T-helper 1 cell treated with Interleukin-12 subunit alpha and Interleukin-12 subunit beta and Interleukin-4 antibody, amounts not matched to agents 30 μg/mL and 1 μg/mL, for 36 hours (primary cell): ENCODE data around the gene EBLN1.

Source experiments
- H3K27ac Mint-ChIP-seq: one replicate; pipeline ENCODE4 v1.8.0; 2021; ENCODE audit warnings: mild to moderate bottlenecking, mixed read lengths
- H3K27me3 Mint-ChIP-seq: one replicate; pipeline ENCODE4 v1.8.0; 2021; ENCODE audit warnings: low read depth, mixed read lengths
- H3K36me3 Mint-ChIP-seq: one replicate; pipeline ENCODE4 v1.8.0; 2021; ENCODE audit warnings: low read depth, mixed read lengths
- H3K4me1 Mint-ChIP-seq: one replicate; pipeline ENCODE4 v1.8.0; 2021; ENCODE audit warnings: low read depth, mixed read lengths
- H3K4me3 Mint-ChIP-seq: one replicate; pipeline ENCODE4 v1.8.0; 2021; ENCODE audit warnings: mild to moderate bottlenecking, moderate library complexity, mixed read lengths
- H3K9me3 Mint-ChIP-seq: one replicate; pipeline ENCODE4 v1.8.0; 2021; ENCODE audit warnings: mixed read lengths

The EBLN1 gene

DNA sequence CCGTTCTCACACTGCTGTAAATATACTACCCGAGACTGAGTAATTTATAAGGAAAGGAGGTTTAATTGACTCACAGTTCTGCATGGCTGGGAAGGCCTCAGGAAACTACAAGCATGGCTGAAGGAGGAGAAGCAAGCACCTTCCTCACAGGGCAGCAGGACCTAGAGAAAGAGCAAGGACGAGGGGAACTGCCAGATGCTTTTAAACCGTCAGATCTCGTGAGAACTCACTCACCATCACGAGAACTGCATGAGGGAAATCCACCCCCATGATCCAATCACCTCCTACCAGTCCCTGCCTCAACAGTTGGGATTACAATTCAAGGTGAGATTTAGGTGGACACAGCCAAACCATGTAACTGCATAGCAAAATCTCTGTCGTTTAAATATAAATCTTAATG is at the start of gene EBLN1:
Gene EBLN1 (minus strand): TSS at position 174 of the 400 bp plus-strand sequence. CDS start 8,032 bp downstream, outside the sequence.
- H3K27ac Mint-ChIP-seq = no peak within 1 kb of the TSS
- H3K4me3 Mint-ChIP-seq = no peak within 1 kb of the TSS
- no peaks in the 10 kb centered on the region for H3K36me3 Mint-ChIP-seq
- H3K27me3 Mint-ChIP-seq = peaks cover 3% of the 10 kb centered on the region
- H3K9me3 Mint-ChIP-seq = peaks cover under 1% of the 10 kb centered on the region
- H3K4me1 Mint-ChIP-seq = peaks cover 8% of the 10 kb centered on the region

DNA sequence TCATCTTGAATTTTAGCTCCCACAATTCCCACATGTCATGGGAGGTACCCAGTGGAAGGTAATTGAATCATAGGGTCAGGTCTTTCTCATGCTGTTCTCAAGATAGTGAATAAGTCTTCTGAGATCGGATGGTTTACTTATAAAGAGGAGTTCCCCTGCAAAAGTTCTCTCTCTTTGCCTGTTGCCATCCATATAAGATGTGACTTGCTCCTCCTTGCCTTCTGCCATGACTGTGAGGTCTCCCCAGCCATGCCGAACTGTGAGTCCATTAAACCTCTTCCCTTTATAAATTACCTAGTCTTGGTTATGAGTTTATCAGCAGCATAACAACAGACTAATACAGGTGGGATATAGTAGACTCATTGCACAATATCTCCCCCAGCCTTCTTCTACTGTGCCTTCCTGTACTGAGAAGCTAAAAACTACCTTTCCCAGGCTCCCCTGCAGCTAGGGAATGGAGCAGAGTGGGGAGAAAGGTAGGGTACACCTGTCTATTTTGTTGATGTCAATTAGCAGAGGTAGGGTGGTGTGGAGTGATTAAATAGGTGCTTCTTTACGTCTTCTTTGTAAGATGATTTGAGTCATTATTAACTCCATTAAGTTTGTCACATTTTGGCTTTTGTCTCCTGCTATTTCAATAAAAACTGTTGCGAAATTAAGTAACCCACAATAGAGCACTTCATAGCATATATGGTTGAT is 48.2 kb upstream of the EBLN1 start:
- peaks cover 4% of the 10 kb centered on the region for H3K9me3 Mint-ChIP-seq
- no peaks in the 10 kb centered on the region for H3K4me1 Mint-ChIP-seq
- peaks cover 25% of the 10 kb centered on the region for H3K27me3 Mint-ChIP-seq
- H3K36me3 Mint-ChIP-seq = no peaks in the 10 kb centered on the region
- no peak overlapping the region for H3K27ac Mint-ChIP-seq
- H3K4me3 Mint-ChIP-seq = no peak overlapping the region

DNA sequence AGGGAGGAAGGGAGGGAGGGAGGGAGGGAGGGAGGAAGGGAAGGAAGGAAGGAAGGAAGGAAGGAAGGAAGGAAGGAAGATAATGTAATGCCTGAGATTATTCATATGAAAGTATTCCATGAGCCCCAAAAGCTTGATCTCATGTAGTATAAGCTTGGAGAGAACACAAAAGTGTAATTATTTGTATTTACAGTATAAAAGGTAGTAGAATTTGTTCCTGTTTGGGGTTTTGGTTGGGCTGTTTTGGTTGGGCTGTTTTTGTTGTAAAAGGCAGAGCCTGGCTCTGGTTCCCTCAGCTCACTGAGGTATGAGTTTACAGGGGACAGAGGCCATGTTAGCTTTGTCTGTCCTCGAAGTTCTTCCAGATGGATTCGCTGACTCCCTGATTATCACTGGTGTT is 45.3 kb upstream of the EBLN1 start:
- H3K27ac Mint-ChIP-seq = no peak overlapping the region
- peaks cover 30% of the 10 kb centered on the region for H3K27me3 Mint-ChIP-seq
- no peak overlapping the region for H3K4me3 Mint-ChIP-seq
- no peaks in the 10 kb centered on the region for H3K36me3 Mint-ChIP-seq
- no peaks in the 10 kb centered on the region for H3K4me1 Mint-ChIP-seq
- H3K9me3 Mint-ChIP-seq = peaks cover 4% of the 10 kb centered on the region

DNA sequence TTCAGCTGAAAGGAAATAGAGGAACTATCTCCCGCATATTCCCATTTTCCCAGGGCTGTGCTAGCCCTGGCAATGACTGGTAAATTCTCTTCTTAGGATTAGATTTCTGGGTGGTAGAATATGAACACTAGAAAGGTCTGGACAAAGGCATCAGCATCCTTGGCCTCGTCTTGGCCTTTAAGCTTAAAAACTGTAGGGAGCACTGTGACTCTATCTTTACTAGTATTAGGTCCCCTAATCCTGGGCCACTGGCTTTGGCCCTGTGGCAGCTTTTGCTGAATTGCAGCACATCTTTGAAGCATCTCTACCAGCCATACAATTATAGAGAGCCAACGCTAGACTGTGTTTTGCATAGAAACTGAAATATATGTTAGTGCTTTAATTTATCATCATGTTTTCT is 41.5 kb upstream of the EBLN1 start:
- H3K4me3 Mint-ChIP-seq = no peak overlapping the region
- H3K27ac Mint-ChIP-seq = no peak overlapping the region
- no peaks in the 10 kb centered on the region for H3K4me1 Mint-ChIP-seq

DNA sequence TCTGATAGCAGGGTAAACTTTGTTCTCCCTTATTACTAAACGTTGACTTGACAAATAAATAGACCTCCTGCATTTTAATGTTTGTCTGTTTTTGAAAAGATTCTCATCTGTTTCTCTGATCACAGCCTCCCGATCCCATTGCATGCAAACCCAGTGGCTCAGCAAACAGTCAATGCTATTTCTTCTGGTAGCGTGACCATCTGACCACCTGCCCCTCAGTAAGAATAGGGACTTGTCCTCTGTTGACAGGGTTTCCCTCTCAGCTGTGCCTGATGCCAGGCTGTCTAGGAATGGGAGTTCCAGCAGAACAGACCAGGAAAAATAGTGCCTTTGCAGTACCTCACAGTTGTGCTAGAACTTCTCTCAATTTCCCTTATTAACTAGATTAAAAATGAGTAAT is 40.7 kb upstream of the EBLN1 start:
- H3K4me1 Mint-ChIP-seq = peaks cover 3% of the 10 kb centered on the region
- no peaks in the 10 kb centered on the region for H3K9me3 Mint-ChIP-seq
- peaks cover 40% of the 10 kb centered on the region for H3K27me3 Mint-ChIP-seq
- no peak overlapping the region for H3K4me3 Mint-ChIP-seq
- no peak overlapping the region for H3K27ac Mint-ChIP-seq
- peaks cover 2% of the 10 kb centered on the region for H3K36me3 Mint-ChIP-seq

More for the DNA sequence above, 41.5 kb upstream of the EBLN1 start:
- no peaks in the 10 kb centered on the region for H3K9me3 Mint-ChIP-seq
- H3K36me3 Mint-ChIP-seq = no peaks in the 10 kb centered on the region
- peaks cover 35% of the 10 kb centered on the region for H3K27me3 Mint-ChIP-seq

DNA sequence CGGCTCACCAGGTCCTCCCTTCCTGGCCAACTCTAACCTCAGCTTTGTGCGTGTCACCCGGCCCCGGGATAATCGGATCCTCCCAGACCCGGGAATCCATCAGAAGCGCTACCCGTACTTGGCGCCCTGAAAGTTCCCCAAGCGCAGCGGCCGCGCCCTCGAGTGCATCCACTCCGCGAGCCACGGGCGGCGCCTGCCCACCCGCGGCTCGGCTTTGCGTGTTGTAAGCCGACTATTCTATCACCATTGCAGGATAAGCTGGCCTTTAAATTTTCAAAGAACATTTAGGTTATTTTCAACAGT is 35.7 kb upstream of the EBLN1 start:
- peaks cover 30% of the 10 kb centered on the region for H3K27me3 Mint-ChIP-seq
- no peaks in the 10 kb centered on the region for H3K9me3 Mint-ChIP-seq
- H3K27ac Mint-ChIP-seq = peak overlapping the region; percentile 95
- H3K4me3 Mint-ChIP-seq = peak overlapping the region; percentile 87
- H3K36me3 Mint-ChIP-seq = peaks cover 2% of the 10 kb centered on the region
- H3K4me1 Mint-ChIP-seq = peaks cover 16% of the 10 kb centered on the region

DNA sequence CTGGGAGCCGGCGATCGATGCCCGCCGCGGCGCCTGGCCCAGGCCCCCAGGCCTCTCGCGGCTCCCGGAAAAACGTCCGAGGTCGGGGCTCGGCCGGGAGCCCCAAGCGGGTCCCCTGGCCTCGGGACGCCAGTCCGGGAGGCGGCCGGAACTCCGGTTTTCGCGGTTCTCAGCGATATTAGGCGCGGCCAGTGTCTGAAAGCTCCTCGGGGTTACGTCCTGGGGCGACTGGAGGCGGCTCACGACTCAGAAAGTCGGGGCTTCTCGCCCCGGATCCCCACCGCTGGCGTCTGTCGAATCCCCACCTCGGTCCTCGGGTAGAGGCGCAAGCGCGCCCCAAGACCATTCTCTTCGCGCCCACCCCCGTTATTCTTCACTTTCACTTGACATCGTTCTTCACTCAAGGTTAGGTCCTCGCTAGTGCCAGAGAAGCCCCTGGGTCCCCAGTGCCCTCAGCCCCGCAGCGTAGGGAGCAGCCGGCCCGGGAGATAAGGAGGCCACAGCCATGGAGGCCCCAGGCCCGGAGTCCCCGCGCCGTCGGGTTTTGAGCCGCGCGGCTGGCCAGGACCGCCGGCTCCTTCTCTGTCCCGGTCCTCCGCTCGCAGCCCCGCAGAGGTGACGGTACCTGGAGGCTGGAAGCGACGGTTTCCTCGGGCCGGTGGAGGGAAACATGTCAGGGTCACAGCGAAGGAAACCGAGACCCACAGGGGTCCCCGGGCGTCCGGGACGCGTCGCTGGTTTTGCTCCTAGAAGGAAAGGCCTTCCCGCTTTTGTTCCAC is 35.2 kb upstream of the EBLN1 start:
- Mint-ChIP-seq H3K4me1 (peaks cover 16% of the 10 kb centered on the region), H3K27ac (peak overlapping the region; percentile 95), H3K9me3 (no peaks in the 10 kb centered on the region), H3K36me3 (peaks cover 2% of the 10 kb centered on the region), H3K4me3 (peak overlapping the region; percentile 87), H3K27me3 (peaks cover 26% of the 10 kb centered on the region)

DNA sequence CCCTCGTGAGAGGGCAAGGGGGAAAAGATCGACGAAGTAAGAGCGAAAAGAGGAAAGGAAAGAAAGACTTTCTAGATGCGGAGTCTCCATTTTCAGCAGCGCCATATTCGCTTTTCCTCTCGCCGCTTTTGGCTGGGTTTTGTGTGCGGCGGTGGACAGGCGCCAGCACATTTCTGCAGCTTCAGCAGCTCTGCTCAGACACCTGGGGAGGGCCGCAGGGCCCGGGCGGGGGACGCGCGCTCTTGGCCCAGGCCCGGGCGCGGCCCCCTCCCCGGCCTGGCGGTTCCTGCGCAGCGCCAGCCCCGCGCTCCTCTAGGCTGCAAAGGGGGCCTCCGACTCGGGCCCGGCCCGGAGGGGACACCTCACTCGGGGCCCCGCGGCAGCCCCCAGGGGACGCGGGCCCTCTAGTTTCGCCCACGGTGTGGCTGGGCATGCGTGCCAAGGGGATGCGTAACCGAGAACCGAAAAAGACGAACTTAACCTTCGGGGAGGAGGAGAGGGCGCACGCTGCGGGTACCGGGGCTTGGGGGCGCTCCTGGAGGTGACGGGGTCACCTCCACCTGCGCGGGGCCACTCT is 34.5 kb upstream of the EBLN1 start:
- Mint-ChIP-seq H3K27me3 (peaks cover 26% of the 10 kb centered on the region), H3K9me3 (no peaks in the 10 kb centered on the region), H3K27ac (peak overlapping the region; percentile 98), H3K36me3 (peaks cover 2% of the 10 kb centered on the region), H3K4me1 (peaks cover 21% of the 10 kb centered on the region), H3K4me3 (peak overlapping the region; percentile 93)

DNA sequence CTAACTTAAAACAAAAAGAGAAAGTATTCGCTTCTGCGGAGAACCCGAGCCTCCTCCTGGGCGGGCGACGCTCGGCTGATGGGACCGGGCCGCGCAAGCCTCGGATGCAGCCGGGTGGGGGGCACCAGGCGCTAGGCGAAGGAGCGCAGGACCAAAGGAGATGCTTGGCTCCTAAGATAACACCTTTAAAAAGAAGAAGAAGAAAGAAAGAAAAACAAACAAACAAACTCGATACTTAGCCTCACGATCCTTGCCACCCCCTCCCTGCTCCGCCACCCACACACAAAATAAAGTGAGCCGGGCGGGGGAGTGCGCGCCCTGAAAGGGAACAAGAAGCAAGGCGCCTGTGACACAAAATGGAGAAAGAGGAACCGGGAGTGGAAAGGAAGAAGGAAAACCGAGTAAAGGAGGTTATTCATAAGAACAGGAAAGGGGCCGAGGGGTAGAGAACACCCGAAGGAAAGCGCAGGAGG is 34.0 kb upstream of the EBLN1 start:
- Mint-ChIP-seq H3K9me3 (no peaks in the 10 kb centered on the region), H3K4me3 (peak overlapping the region; percentile 93), H3K4me1 (peaks cover 26% of the 10 kb centered on the region), H3K27me3 (peaks cover 21% of the 10 kb centered on the region), H3K36me3 (peaks cover 4% of the 10 kb centered on the region), H3K27ac (peak overlapping the region; percentile 98)

DNA sequence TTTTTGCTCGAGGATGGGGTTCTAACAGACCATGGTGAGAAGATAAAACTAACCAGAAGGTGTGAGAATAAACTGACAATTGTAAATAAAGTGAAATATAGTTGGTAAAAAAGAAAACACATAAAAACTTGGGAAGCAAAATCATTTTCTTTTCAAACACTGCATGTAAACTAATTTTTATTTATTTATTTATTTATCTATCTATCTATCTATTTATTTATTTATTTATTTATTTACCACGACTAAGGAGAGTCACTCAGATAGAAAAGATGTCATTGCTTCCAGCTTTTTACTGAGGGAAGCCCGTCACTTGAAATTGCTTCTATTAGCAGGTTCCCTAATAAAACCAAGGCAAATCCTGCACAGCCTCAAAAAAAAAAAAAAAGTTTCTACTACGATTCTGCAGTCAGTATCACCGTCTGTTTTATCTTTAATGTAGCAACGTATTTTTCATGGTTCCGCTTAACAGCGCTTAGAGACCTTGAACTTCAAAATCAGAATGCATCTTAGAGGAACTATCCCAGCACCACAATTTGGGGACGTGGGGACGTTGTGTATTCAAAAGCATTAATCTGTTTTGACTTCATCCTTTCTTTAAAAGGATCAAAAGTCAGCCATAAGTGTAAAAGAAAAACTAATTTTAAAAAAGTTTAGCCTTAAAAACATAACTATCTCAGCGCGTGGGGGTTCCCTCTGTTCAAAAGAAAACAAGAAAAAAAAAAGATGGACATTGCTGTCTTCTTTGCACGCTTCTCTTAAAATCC is 33.3 kb upstream of the EBLN1 start:
- H3K9me3 Mint-ChIP-seq = no peaks in the 10 kb centered on the region
- peak overlapping the region; percentile 98 for H3K27ac Mint-ChIP-seq
- peaks cover 18% of the 10 kb centered on the region for H3K27me3 Mint-ChIP-seq
- peaks cover 4% of the 10 kb centered on the region for H3K36me3 Mint-ChIP-seq
- H3K4me3 Mint-ChIP-seq = peak overlapping the region; percentile 93
- peaks cover 31% of the 10 kb centered on the region for H3K4me1 Mint-ChIP-seq

DNA sequence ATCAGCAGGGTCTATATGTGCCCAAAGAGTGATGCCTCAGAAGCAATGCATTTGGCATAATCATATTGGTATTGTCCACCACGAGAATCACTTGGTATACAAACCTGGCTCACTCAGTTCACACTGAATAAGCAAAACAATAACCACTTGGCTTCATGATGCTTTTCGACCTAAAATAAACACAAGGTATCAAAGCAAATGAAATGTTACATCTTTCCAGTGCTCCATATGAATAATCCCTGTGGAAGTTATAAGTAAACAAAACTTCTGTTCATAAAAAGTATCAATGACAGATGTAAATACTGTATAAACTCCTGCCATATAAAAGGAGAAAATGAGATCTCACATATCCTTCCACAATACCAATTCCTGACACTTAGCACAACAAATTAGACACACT is 29.8 kb upstream of the EBLN1 start:
- Mint-ChIP-seq H3K4me3 (no peak overlapping the region), H3K36me3 (peaks cover 3% of the 10 kb centered on the region), H3K9me3 (no peaks in the 10 kb centered on the region)

DNA sequence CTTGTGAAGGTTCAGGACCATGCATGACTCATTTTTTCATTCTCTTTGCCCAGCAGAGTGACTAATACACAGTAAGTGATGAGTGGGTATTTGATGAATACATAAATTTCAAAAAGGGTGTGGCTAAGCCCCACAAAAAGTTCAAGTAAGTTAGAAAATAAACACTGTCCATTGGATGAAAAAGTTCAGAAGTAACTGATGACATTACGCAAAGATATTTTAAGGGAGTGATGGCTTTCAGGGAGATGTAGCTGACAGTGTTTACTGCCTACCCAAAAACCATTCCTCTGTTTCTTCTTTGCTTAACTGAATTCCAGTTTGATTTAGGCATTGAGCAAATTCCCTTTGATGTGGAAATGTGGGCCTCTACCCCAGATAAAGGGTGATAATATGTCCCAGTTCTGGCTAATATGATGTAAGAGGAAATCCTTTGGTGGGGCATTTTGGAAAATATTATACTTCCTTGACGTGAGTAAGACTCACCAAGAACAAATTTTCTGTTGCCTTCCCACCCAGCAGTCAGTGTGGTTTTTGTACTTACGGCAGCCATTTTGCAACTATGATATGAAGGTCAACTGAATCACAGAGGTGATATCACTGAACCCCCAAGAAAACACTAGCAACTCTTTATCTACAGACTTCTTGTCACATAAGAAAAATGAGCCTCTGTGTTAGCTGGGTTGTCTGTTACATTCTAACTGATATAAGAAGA is 29.0 kb upstream of the EBLN1 start:
- peaks cover 3% of the 10 kb centered on the region for H3K36me3 Mint-ChIP-seq
- H3K4me1 Mint-ChIP-seq = peaks cover 24% of the 10 kb centered on the region
- H3K27me3 Mint-ChIP-seq = no peaks in the 10 kb centered on the region
- no peaks in the 10 kb centered on the region for H3K9me3 Mint-ChIP-seq
- H3K27ac Mint-ChIP-seq = peak overlapping the region; percentile 64
- H3K4me3 Mint-ChIP-seq = no peak overlapping the region

More for the DNA sequence above, 29.8 kb upstream of the EBLN1 start:
- Mint-ChIP-seq H3K4me1 (peaks cover 27% of the 10 kb centered on the region), H3K27ac (no peak overlapping the region), H3K27me3 (no peaks in the 10 kb centered on the region)

DNA sequence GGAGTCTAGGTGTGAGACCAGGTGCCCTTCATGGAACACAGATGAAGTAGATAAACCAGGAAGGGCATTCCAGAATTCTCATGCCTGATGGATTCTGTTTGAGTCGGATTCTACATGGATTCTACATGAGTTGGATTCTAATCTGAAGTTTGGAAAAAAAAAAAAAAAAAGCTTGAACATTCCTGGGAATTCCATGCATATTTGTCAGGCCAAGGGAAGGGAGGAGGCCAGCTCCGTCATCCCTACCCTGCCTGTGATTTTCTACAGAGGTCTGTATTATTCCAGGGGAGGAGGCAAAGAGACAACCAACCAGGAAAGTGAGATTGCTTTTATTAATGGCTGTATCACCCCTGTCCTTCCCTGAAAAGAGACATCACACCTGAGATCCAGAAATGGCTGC is 27.8 kb upstream of the EBLN1 start:
- Mint-ChIP-seq H3K4me3 (no peak overlapping the region), H3K9me3 (no peaks in the 10 kb centered on the region), H3K27me3 (no peaks in the 10 kb centered on the region), H3K4me1 (peaks cover 18% of the 10 kb centered on the region), H3K27ac (no peak overlapping the region), H3K36me3 (peaks cover 3% of the 10 kb centered on the region)

DNA sequence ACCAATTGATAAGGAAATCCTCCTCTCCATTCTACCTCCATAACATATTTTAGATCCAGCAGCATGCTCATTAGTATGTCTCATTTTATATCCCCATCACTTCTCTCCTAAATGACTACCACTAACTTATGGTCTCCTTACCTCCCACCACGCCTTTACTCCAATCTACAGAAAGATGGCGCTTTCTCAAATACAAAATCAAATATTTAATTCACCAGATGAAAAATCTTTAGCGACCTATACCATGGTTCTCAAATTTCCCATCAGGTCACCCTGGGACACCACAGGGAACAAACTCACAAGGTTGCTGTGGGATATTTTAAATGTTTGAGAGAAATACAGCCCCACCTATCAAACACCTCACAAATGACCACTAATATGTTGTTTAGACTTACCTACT is 27.0 kb upstream of the EBLN1 start:
- H3K4me1 Mint-ChIP-seq = peaks cover 15% of the 10 kb centered on the region
- H3K27me3 Mint-ChIP-seq = no peaks in the 10 kb centered on the region
- H3K9me3 Mint-ChIP-seq = no peaks in the 10 kb centered on the region
- no peak overlapping the region for H3K4me3 Mint-ChIP-seq
- no peak overlapping the region for H3K27ac Mint-ChIP-seq
- H3K36me3 Mint-ChIP-seq = peaks cover 3% of the 10 kb centered on the region
